ENCODE measurements around the gene TMPRSS7. TPM values are rescaled to one million over a fixed set of nuclear protein-coding genes. Genes with fewer than 3 reads are reported as not detected.

TMPRSS7 gene
- total RNA-seq, 2 donors from 2014 or later, result not detected

DNA sequence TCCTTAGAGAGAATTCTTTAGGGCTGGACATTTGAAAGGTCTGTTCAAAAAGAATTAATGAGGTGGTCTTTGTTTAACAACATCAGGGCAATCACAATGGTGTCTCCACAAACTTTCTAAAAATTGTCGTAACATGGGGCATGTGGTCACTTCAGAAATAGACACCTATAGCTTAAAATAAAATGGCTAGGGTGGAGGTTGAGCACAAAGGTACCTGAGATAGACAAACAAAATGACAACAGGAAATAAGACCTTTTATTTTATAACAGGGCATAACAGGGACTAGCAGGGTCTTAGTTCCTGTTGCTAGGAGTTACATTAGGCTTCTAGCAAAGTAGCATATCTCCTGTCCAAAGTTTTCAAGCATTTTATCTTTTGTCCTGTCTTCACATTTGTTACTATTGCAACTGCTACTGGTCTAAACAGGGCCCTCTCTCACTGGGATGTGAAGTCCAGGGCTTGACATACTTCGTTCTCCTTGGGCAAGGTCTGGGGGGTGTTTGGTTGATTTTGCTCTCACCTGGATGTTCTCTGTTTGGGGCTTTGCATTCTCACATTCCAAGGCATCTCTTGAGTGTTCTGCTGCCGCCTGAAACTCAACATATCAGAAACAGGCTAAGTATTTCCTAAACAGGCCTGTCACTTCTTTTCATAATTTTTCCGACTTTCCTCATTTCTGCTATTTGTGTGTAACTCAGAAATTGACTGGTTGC is 95.5 kb downstream of the TMPRSS7 start:
- Histone ChIP-seq H3K36me3 (replicated peaks in 1 of 2; ENCODE audit: insufficient read depth in 1 of 2, low read depth in 2 of 2) (peaks cover 0 to 6% of the 10 kb centered on the region in 2 donors), H3K9me3 (no peaks in the 10 kb centered on the region), H3K4me1 (peaks cover 17% of the 10 kb centered on the region), H3K27ac (no peak overlapping the region), H3K4me3 (no peak overlapping the region), H3K27me3 (no peaks in the 10 kb centered on the region)
- TF ChIP-seq POLR2A (IDR thresholded peaks at IDR 0.05), result no peak
- TF ChIP-seq, protein P1, sequence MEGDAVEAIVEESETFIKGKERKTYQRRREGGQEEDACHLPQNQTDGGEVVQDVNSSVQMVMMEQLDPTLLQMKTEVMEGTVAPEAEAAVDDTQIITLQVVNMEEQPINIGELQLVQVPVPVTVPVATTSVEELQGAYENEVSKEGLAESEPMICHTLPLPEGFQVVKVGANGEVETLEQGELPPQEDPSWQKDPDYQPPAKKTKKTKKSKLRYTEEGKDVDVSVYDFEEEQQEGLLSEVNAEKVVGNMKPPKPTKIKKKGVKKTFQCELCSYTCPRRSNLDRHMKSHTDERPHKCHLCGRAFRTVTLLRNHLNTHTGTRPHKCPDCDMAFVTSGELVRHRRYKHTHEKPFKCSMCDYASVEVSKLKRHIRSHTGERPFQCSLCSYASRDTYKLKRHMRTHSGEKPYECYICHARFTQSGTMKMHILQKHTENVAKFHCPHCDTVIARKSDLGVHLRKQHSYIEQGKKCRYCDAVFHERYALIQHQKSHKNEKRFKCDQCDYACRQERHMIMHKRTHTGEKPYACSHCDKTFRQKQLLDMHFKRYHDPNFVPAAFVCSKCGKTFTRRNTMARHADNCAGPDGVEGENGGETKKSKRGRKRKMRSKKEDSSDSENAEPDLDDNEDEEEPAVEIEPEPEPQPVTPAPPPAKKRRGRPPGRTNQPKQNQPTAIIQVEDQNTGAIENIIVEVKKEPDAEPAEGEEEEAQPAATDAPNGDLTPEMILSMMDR (IDR thresholded peaks at IDR 0.05), result no peak
- intact Hi-C loops (cut with DNase I), result no loop called here
- WGBS, 2 donors, result 85 to 95% methylated on average over 4 of the region's 4 CpGs
- DNase-seq, result no peak
- ATAC-seq, result no peak

DNA sequence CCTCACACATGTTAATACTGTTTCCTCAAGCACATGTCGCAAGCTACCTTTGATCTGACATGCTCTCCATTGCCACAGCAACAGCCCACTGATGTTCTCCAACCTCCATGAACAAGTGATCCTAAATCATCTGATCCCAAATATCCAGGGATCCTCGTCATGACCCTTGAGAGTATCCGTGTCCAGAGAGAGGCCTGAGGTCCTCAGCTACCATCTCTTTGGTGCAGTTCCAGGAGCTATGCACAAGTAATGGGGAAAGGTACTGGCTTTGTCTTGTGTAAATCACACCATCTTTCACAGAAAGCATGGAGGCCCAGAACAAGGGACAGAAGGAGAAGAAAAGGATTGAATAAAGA is 96.1 kb downstream of the TMPRSS7 start:
- 88 to 92% methylated on average over 3 of the region's 3 CpGs for WGBS, 2 donors
- Histone ChIP-seq H3K27me3 (no peaks in the 10 kb centered on the region), H3K4me3 (no peak overlapping the region), H3K36me3 (replicated peaks in 1 of 2; ENCODE audit: insufficient read depth in 1 of 2, low read depth in 2 of 2) (peaks cover 0 to 6% of the 10 kb centered on the region in 2 donors), H3K4me1 (peaks cover 21% of the 10 kb centered on the region), H3K9me3 (no peaks in the 10 kb centered on the region), H3K27ac (no peak overlapping the region)
- ATAC-seq (no peak), DNase-seq (no peak)
- TF ChIP-seq, protein P1 (IDR thresholded peaks at IDR 0.05), result no peak
- no peak for TF ChIP-seq POLR2A (IDR thresholded peaks at IDR 0.05)
- intact Hi-C loops (cut with DNase I), result no loop called here

MicroRNAs within 50 kb of the gene (microRNA counts, 767-probe panel; counts per million panel counts)
- microRNA hsa-miR-567, result 0 to 736 counts per million in 2 donors

Small RNAs within 50 kb of the gene (microRNA-seq; reads per million reads assigned to microRNA genes)
- 0 reads per million in 2 donors for gene MIR567 (ENCODE audit: borderline number of aligned reads in 2 of 2, borderline replicate concordance in 2 of 2)

Small RNAs within 50 kb of the gene (small RNA-seq; reads per million reads assigned to genes)
- gene MIR567, result not detected

Other genes with a start within 250 kb of the TMPRSS7 start
- 10 to 100 TPM; 25.9 to 26.4 TPM for gene PHLDB2, start 175.5 kb upstream of the TMPRSS7 start, total RNA-seq
- gene ABHD10, start 55.7 kb upstream of the TMPRSS7 start, total RNA-seq, result 10 to 100 TPM; 15.6 to 17.1 TPM
- gene TAGLN3, start 35.8 kb upstream of the TMPRSS7 start, total RNA-seq, result under 1 TPM; 0.52 to 0.99 TPM
- 100 to 1,000 TPM in 1 of 2 donors, 10 to 100 TPM in 1; 71.2 to 129 TPM for gene C3orf52, start 51.7 kb downstream of the TMPRSS7 start, total RNA-seq
- not detected for gene GCSAM, start 98.5 kb downstream of the TMPRSS7 start, total RNA-seq

Measured in body of pancreas (tissue), 4 donors.